GM19328 (cell line): ENCODE data around the gene CCT7.
"Not testable (repeated sequence)": the region's sequence is repeated elsewhere in the genome, so short reads cannot be mapped to it uniquely, and the experiment has no call there.

Experiments used
- ATAC-seq: cut with Tn5 transposase; IDR thresholded peaks from one replicate; pipeline ENCODE4 v1.9.1; 2021; ENCODE audit warnings: mild to moderate bottlenecking, moderate library complexity; ENCODE audit not compliant: unreplicated experiment

CCT7 gene

DNA sequence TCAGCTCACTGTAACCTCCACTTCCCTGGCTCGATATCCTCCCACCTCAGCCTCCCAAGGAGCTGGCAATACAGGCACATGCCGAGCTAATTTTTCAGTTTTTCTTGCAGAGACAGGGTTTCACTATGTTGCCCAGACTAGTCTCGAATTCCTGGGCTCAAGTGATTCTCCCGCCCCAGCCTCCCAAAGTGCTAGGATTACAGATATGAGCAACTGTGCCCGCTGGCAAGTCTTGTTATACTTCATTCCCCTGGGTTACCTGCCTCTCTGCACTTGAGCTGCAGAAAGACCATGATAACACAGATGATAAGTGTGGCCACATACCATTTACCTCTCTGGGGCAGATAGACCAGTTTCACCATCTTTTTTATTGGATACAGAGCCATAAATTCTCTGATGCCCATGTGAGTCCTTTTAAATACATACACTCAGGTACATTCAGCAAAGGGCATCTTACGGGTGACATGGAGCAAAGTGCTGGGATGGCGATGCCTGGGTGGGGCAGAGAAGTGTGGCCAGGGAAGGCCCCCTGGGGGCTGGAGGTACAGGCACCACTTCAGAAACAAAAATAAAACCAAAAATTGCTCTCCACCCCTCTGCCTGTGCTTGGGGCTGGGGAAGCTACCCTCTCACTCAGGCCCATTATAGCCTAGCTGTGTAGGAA, 20.4 kb downstream of the CCT7 start:
- ATAC-seq: no peak

DNA sequence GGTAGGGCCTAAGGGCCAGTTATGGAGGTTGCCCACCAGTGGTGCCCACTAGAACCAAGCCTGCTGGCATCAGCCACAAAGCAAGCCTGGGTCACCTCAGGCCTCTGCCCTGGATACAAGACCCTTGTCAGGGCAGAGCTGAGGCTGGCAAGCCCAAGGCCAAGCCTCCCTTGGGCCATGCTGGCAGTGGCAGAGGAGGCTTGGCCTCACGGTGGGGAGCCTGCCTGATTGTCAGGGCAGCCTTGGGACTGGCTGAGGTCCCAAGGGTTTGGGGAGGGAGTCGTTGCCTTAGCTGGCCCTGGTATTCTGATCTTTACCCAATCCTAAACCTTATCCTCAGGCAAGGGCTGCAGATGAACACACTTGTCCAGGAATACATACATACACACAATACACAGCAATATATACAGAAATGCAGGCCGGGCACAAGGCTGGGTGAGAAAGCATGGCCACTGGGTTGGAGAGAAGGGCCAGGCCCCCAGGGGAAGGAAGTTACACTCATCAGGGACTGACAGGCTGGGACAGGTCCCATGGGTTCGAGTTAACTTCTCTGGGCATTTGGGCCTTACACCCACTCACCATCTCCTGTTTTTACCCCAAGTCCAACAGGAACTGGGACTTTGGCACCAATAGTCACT, 21.0 kb downstream of the CCT7 start:
- no peak for ATAC-seq

DNA sequence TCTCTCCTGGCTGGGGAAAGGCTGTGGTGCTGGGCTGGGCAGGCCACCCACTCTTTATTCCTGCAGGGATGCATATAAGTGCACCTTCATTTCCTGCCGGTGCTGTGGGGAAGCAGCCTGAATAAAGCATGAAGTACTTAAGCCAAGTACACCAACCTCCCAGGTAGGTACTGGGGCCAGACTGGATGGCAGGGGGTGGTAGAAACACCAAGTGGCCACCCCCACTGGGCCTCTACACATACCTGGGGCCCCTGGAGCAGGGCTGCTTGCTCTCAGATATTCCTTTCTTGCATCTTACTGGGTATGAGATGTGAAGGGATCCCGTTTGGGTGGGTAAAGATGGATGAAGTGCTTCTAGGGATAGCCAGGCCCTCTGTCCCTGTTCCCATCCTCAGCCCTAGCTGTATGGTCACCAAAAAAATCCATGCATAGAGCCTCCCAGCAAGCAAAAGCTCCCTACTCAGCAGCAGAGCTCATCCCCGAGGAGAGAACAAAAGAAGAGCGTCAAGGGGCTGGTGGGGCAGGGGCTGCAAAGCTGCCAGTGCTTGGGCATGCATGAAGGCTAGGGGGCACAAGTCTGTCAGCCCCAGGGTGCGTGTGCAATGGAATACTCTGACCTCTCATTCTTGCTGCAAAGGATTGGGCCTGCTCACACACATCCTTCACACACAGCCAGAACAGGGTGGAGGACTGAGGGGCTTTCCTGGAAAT, 22.0 kb downstream of the CCT7 start:
- no peak for ATAC-seq

DNA sequence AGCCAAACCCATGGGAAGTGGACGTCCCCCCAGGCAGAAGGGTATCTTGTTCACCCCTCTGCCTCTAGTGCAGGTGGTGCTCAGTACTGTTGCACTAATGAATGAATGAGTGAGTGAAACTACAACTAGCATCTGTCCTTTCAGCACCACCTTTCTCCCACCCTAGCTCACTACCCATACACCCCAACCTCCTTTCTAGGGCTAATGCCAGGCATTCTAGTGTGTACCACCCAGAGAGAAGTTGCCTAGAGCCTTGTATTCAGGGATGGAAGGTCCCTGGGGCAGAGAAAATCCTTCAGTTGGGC, 22.5 kb downstream of the CCT7 start:
- no peak for ATAC-seq

DNA sequence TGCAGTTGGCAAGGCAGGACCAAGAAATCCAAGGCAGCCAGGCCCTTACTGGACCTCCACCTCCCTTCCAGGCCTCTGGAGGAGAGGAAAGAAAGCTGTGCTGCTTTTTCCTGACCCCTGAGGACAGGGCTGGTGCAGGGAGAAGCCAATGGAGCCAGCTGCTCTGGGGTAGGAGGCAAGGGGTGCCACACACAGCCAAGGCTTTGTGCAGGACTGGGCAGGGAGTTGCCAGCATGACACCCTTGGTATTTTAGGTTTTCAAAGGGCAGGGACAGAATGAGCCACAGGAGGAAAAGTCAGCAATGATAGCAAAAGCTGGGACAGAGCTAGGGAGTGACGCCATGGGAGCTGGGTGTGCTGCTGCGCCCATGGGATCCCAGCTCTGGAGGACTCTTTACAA, 22.9 kb downstream of the CCT7 start:
- no peak for ATAC-seq

DNA sequence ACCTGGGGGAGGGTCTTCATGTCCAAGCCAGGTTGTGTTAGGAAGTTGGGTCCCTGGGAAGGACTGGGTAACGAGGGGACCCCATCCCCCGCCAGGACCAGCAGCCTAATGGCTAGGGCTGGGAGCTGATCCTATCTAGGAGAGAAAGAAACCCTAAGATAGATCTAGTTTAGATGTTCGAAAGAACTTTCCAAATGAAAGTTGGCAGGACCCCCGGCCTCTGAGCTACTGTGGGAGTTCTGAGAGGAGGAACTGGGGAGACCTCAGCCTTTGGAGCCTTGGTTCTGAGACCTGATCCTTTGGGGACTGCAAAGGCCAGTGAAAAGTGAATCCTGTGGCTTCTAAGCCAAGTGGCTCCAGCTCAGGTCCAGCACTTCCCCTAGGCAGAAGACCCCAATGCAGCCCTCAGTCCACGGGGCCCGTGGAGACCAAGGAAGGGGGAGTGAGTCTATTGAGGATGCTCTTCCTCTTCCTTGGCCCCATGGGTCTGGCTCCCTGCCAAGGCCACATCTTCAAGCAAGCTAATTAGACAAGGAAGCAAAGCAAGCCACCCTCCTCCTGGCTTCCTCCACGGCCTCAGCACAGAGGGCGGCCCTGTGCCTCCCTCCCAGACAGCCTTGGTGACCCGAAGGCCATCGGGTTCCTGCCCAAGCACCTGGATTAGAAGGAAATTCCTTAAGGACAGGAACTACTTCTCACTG, 23.5 kb downstream of the CCT7 start:
- no peak for ATAC-seq

DNA sequence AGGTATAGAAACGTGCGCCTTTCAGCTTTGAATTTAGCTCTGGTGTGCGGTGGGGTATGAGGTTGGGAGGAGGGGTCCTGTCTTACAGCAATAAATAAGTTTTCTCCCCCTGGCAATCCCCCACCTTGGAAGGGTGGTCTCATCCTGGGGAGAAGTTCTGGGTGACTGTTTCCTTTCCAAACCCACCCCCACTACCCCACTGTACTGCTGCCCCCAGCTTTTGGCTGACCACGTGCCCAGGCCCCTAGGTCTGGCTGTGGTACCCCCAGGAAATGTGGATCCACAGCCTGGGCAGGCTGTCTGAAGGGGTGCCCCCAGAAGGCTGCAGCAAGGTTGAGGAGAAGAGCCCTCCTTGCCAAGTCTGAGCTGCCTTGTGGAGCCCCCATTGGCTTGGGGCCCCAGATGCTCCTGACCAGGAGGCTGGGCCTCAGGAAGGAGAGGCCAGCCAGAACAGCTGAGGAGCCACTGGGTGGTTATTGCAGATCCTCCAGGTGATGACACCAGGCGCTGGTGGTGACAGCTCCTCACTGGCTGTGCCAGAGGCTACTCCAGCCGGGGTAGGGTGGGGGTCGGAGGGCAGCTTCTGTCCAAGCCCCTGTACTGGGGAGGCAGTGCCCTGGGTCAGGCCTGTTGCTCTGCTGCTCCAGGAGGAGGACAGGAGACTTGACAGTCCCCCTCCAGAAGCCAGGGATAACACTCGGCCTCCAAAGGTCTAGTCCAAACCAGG, 24.2 kb downstream of the CCT7 start:
- no peak for ATAC-seq

DNA sequence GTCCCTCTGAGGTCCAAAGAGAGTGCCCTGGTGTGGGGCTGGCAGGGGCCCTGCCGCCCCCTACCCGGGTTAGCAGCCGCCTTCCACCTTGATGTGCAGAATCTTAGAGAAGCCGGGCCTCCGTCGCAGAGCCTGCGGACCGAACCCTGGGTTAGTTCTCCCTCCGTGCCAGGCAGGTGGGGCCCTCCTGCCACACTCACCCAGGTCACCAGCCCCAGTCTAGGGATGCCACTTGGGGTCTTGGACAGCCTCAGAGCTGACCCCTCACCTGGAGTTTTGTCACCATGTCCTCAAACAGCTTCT, 24.8 kb downstream of the CCT7 start:
- no peak for ATAC-seq

DNA sequence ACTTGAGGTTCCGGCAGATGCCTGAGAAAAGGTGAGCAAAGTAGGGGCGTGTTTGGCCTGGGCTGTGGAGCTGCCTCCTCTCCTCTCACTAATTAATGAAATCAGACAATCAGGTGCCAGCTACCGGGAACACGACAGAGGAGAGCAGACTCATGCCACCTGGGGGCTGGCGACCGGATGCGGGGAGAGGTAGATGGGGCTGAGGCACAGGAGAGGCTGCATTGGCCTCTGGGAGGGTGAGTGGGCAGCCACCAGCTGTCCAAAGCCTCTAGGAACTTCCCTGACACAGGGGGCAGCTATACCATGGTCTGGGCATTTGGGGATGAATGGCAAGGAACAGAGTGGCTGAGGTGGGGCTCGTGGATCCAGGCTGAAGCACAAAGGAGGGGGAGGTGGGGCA, 25.2 kb downstream of the CCT7 start:
- no peak for ATAC-seq

DNA sequence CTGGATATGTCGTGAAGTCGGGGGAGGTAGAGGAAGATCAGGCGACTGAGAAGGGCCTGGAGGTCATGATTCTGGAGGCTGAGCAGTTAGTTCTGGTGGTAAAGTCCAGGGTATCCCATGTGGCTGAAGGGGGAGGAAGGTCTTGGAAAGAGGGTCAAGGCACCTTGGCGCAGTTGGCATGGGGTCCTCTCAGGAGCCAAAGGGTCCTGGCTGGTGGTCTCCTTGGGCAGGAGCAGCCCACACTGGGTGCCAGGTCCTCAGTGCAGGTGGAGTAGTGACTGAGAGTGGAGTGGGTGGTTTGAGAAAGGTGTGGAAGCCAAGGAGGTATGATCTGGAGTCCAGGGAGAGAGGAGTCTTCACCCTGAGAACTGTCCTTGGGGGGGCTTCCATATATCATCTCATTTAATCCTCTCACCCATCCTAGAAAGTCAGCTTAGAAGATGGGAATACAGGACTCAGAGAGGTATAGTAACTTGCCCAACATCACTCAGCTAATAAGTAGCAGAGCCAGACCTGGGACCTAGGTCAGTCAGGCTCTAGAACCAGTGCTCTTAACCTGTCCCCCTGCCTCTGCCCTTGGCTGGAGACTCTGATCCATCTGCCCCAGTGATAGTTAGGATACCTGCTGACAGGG, 25.7 kb downstream of the CCT7 start:
- no peak for ATAC-seq

DNA sequence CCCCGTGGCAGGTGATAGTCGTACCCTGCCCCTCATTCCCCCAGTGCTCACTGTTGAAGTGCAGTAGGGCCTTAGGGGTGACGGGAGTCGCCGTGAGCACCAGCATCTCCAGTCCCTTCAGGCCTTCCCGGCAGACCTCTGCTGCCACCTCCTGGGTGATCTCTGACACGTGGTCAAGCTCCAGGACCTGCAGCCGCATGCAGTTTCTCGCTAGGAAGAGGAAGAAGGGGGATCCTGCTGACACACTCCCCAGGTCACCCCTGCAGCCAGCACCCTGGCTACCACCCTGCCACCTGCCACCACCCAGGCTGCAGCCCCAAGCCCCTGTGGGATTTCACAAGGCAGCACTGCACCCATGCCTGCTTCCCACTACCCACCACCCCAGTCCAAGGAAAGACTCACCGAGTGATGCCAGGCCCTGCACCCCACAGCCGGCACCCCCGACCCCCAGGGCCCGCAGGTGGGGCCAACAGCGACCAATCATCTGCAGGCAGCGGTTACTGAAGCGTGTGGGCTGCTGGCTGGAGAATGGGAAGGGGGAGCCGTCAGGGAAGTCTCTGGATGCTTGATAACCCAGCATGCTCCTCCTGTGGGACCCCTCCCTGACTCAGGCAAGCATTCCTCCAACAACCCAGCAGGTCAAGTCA, 26.4 kb downstream of the CCT7 start:
- ATAC-seq: no peak

DNA sequence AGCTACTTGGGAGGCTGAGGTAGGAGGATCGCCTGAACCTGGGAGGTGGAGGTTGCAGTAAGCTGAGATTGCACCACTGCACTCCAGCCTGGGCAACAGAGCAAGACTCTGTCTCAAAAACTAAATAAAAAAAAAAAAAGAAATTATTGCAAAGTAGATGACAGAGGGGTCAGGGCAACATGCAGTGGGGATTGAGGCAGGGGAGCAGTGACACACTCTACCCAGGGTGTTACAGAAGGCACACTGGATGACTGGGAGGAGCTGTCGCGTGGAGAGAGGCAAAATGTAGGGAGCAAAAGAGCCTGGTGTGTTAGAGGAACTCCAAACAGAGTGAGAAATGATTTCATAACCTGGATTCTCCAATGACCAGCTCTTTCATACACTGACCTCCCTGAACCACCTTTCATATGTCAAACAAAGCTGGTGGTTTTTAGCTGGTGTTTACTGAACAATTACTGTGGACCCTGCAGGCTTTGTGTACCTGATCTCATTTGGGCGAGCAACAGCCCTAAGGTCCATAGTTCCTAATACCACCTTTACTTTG, 28.1 kb downstream of the CCT7 start:
- no peak for ATAC-seq

DNA sequence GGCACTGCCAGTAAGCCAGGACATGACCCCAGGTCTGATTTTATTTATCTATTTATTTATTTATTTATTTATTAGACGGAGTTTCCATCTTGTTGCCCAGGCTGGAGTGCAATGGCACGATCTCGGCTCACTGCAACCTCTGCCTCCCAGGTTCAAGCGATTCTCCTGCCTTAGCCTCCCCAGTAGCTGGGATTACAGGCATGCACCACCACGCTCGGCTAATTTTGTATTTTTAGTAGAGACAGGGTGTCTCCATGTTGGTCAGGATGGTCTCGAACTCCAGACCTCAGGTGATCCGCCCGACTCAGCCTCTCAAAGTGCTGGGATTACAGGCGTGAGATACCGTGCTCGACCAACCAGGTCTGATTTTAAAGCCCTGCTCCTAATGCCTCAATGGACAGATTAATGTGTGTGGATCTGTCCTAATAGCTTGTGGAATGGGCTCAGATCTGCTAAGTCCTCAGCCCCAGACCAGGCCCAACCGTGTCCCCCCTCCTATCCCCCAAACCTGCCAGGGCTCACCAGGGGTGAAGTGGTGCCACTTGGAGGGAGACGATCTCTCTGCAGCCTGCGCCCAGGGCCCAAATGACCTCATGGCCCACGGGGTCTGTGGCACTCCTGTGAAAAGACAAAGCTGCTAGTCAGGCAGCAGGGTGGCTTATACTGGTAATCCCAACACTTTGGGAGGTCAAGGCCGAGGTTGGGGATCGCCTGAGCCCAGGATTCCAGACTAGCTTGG, 28.8 kb downstream of the CCT7 start:
- ATAC-seq: not testable (repeated sequence)

DNA sequence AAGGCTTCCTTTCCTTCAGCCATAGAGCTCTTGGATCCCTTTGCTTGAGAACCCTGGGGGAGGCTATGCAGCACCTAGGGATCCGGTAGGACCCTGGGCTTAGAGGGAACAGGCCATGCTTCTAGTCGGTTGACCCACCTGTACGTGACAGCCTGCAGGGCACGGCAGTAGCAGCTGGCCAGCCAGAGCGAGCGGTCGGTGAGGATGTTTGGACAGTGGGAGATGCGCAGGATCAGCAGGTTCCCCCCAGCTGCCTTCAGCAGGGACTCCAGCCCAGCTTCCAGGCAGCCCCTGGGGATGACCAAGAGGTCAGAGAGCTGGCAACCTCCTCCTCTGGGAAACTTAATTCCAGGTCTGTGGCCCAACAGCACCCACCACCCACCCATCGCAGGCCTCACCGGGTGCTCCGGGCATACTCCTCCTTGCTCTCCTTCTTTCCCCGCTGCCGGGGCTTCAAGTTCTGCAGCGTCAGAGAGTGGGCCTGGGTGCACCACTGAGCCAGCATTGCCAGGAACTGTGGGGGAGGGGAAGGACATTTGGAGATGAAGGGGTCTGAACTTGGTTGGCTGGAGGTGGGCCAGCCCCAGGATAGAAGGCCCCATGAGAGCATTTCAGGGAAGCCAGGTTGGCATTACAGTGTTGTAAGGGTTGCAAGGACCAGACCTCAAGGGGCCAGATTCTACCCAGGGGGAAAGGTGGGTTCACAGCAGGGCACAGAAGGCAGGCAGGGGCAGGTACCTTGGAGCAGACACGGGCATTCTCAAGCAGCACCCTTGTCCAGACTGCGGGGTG, 29.6 kb downstream of the CCT7 start:
- ATAC-seq: no peak

DNA sequence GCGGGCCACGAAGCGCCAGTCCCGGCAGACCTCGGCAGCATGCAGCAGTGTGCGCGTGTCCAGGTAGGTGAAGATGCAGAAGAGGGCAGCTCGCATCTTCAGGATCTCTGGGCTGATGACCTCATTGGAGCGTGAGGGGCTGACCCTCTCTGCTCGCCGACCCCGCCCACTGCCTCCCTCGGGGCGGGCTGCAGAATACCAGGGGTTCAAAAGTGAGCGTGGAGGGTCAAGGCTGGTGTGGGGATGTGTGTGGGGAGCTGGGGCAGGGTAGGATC, 30.2 kb downstream of the CCT7 start:
- no peak for ATAC-seq

DNA sequence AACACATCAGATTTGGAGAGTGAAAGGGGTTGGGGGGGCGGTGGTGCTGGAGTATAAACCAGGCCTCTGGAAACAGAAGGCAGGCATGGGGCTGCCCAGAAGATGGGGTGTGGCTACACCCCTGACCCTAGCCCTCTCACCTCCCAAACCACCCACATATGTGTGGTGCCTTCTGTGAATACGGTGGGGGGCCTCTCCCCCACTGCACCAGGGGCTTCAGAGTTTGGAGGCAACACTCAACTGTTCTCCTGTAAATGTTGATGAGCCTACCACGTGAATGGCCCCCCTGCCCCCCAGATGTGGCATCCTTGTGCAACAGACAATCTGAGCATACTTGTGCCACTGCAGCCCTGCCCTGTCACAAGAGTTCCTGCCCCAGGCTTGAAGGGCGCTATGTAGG, 30.7 kb downstream of the CCT7 start:
- no peak for ATAC-seq

DNA sequence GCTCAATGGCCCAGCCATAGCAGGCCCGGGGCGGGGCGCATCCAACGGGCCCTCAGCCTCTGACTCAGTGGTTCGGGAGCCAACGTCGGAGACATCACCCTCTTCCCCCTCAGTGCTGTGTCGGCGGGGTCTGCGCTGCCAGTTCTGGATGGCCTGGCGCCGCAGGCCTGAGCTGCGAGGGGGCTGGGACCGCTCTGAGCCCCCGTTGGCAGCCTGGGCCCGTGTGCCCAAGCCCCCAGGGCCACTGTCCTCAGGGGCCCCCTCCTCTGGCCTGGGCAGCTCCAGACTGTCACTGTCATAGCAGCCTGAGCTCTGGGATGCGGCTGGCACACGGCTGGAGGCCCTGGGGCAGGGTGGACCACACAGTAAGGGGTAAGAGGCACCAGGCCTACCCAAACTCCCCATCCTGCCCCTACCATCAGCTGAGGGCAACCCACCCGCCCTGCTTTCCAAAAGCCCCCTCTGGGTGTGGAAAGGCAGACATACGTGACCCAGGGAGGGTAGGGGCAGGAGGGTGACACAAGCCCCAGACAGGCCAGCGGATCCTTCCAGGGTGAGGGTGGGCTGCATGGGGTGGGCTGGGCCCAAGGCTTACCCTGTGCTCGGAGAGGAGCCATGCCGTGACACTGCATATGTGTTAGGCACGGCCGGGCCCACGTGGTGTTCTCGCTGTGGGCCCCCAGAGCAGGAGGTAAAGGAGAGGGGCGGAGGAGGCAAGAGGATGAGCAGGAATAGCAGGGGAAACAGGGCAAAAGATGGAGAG, 31.4 kb downstream of the CCT7 start:
- ATAC-seq: no peak
